Progenitor cell of endocrine pancreas (in vitro differentiated cells): ENCODE results near the gene KPTN. TPM values are rescaled to one million over a fixed set of nuclear protein-coding genes. Genes with fewer than 3 reads are reported as not detected.

Experiments used
- DNase-seq: peaks from one replicate; pipeline ENCODE4 v3.0.0; 2021; ENCODE audit warnings: low spot score; ENCODE audit not compliant: unreplicated experiment
- H3K27ac Mint-ChIP-seq: 2 replicates; pipeline ENCODE4 v1.8.0; 2021; ENCODE audit warnings: mild to moderate bottlenecking, moderate library complexity, mixed read lengths
- H3K27me3 Mint-ChIP-seq: 2 replicates; pipeline ENCODE4 v1.8.0; 2021; ENCODE audit warnings: mixed read lengths
- H3K36me3 Mint-ChIP-seq: 2 replicates; pipeline ENCODE4 v1.8.0; 2022; ENCODE audit warnings: mixed read lengths; ENCODE audit not compliant: insufficient read depth
- H3K4me1 Mint-ChIP-seq: 2 replicates; pipeline ENCODE4 v1.8.0; 2021; ENCODE audit warnings: low read depth, mixed read lengths
- H3K4me3 Mint-ChIP-seq: 2 replicates; pipeline ENCODE4 v1.8.0; 2021; ENCODE audit warnings: low read depth, mild to moderate bottlenecking, moderate library complexity, mixed read lengths
- H3K9me3 Mint-ChIP-seq: 2 replicates; pipeline ENCODE4 v1.8.0; 2021; ENCODE audit warnings: low read depth, mixed read lengths
- total RNA-seq: library from RNA; stranded (reverse); gene quantifications from 2 replicates; pipeline ENCODE4 v1.2.1, GENCODE V29; 2021
- TF ChIP-seq, protein P1 (sequence below): fragments of 200-600 bp; sonication (generic); IDR thresholded peaks from one replicate; pipeline ENCODE4 v1.5.0; 2021; ENCODE audit warnings: antibody characterized with exemption, mild to moderate bottlenecking; ENCODE audit not compliant: unreplicated experiment

Gene KPTN
- total RNA-seq, 1 donor from 2014 or later: 30.5 TPM

DNA sequence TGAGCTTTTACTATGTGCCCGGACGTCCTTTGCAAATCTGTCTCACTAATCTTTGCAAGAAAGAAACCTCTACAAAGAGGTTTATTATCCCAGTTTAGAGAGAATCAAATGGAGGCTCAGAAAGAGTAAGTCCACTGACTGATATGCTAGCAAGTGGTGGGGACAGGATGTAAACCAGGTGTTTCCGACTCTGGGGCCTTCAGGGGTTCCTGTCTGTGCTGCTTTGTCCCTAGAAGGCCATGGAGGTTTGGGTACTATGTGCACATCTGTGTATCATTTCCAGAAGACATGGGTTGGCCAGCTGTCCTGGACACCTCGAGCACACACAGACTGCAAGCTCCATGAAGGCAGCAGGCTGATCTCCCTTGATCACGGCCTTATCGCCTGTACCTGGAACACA, 1.2 kb upstream of the KPTN start:
- Mint-ChIP-seq H3K4me1 (peaks cover 8% of the 10 kb centered on the region), H3K27ac (peak overlapping the region; percentile 97), H3K27me3 (peaks cover 7% of the 10 kb centered on the region), H3K4me3 (peak overlapping the region; percentile 94), H3K9me3 (no peaks in the 10 kb centered on the region), H3K36me3 (no peaks in the 10 kb centered on the region)
- no peak for DNase-seq
- TF ChIP-seq, protein P1, sequence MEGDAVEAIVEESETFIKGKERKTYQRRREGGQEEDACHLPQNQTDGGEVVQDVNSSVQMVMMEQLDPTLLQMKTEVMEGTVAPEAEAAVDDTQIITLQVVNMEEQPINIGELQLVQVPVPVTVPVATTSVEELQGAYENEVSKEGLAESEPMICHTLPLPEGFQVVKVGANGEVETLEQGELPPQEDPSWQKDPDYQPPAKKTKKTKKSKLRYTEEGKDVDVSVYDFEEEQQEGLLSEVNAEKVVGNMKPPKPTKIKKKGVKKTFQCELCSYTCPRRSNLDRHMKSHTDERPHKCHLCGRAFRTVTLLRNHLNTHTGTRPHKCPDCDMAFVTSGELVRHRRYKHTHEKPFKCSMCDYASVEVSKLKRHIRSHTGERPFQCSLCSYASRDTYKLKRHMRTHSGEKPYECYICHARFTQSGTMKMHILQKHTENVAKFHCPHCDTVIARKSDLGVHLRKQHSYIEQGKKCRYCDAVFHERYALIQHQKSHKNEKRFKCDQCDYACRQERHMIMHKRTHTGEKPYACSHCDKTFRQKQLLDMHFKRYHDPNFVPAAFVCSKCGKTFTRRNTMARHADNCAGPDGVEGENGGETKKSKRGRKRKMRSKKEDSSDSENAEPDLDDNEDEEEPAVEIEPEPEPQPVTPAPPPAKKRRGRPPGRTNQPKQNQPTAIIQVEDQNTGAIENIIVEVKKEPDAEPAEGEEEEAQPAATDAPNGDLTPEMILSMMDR: no peak

DNA sequence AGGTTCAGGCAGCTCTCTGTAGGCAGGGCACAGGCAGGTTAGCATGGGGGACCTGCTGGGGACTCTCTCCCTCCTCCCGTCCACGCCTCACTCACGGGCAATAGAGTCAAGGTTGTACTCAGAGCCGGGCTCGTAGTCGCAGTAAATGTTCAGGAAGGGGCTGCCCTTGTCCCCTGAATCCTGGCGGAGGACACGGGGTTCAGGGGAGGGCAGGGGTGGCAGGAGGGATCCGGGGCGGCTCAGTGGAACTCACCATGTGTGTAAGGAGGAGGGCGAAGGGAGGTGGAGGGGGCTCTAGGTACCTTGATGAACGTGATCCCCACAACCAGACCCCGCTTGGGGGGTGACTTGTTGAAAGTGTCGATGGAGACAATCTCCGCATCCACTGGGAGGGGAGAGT, 819 bp downstream of the KPTN start:
- no peaks in the 10 kb centered on the region for H3K36me3 Mint-ChIP-seq
- TF ChIP-seq, protein P1: no peak
- peaks cover 16% of the 10 kb centered on the region for H3K27me3 Mint-ChIP-seq
- peaks cover 8% of the 10 kb centered on the region for H3K4me1 Mint-ChIP-seq
- H3K9me3 Mint-ChIP-seq: no peaks in the 10 kb centered on the region
- peak overlapping the region; percentile 94 for H3K4me3 Mint-ChIP-seq
- DNase-seq: no peak
- H3K27ac Mint-ChIP-seq: no peak overlapping the region

DNA sequence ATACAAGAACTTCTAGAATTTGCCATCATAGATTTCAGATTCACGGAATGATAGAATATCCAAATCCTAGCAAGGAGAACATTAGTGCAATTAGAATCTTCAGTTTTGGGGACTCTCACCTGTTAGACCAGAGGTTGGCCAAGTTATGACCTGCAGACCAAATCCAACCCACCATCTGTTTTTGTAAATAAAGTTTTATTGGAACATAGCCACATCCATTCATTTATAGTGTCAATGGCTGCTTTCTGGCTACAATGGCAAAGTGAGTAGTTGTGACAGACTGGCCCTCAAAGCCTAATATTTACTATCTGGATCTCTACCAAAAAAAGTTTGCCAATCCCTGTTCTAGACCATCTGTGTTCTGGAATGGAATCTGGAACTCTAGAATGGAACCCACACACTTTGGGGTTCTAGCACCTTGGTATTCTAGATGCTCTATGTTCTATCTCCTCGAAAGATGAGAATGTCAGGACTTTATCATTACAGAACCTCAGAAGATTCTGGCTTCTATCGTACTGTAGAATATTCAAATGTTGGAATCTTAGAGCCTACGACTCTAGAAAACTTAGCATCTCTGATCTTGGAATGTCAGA, 2.5 kb downstream of the KPTN start:
- TF ChIP-seq, protein P1: no peak
- Mint-ChIP-seq H3K36me3 (no peaks in the 10 kb centered on the region), H3K27me3 (peaks cover 16% of the 10 kb centered on the region), H3K9me3 (no peaks in the 10 kb centered on the region), H3K27ac (no peak overlapping the region), H3K4me1 (peaks cover 8% of the 10 kb centered on the region), H3K4me3 (no peak overlapping the region)
- DNase-seq: no peak

DNA sequence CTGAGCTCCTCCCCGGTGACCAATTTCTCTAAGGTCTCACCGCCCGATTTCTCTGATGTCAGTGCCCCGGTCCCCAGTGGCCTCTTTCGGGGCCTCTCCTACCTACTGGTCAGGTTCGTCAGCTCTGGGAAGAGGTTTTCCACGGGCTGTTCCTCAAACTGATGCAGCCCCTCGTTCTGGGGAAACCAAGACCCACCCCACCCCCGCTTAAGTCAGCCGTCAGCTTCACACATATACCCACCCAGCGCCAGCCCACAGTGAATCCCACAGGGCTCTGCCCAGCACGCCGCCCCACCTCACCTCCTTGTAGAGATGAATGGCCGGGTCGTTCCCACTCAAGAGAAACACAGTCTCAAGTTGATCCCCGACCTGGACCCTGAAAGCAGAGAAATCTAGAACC, 3.4 kb downstream of the KPTN start:
- TF ChIP-seq, protein P1: no peak
- H3K27ac Mint-ChIP-seq: no peak overlapping the region
- H3K4me3 Mint-ChIP-seq: no peak overlapping the region
- peaks cover 8% of the 10 kb centered on the region for H3K4me1 Mint-ChIP-seq
- H3K27me3 Mint-ChIP-seq: peaks cover 16% of the 10 kb centered on the region
- H3K36me3 Mint-ChIP-seq: no peaks in the 10 kb centered on the region
- no peaks in the 10 kb centered on the region for H3K9me3 Mint-ChIP-seq
- DNase-seq: no peak

DNA sequence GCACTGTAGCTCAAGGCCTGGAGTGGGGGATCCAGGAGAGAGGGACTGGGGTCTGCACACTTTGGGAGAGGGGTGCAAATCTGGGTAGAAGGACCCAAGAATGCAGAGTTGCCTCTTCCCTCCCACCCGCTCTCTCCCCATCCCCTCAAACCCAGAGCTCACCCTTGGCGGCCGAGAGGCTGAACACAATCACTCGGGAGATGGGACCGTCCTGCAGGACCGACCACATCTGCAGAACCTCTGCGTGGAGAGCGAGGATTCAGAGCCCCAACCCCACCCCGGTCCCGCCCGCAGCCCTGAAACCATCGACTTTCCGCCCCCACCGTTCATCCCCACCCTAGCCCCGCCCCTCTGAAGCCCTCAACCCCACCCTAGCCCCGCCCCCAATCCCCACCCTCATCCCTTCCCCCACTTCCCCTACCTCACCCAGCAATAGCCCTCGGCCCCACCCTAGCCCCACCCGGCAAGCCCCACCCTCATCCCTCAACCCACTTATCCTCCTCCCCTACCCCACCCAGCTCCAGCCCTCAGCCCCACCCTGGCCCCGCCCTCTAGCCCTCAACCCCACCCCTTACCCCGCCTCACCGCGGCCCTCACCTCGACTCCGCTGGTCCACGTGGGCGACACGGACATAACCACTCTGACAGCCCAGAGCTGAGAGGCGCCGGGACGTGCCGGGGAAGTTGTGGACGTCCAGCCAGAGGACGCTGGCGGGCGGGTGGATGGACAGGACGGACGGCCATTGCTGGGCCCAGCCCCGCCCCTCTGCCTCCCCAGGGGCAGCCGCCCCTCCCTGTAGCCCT, 4.1 kb downstream of the KPTN start:
- TF ChIP-seq, protein P1: no peak
- H3K36me3 Mint-ChIP-seq: no peaks in the 10 kb centered on the region
- no peak for DNase-seq
- peaks cover 7% of the 10 kb centered on the region for H3K4me1 Mint-ChIP-seq
- peaks cover 16% of the 10 kb centered on the region for H3K27me3 Mint-ChIP-seq
- H3K27ac Mint-ChIP-seq: no peak overlapping the region
- no peaks in the 10 kb centered on the region for H3K9me3 Mint-ChIP-seq
- no peak overlapping the region for H3K4me3 Mint-ChIP-seq
